H4 (cell line): ENCODE results near the gene EEF2. TPM values are rescaled to one million over a fixed set of nuclear protein-coding genes. Genes with fewer than 3 reads are reported as not detected.

Experiments
- DNase-seq: peaks from one replicate; pipeline ENCODE4 v3.0.0-alpha.2; 2015; ENCODE audit warnings: low spot score
- total RNA-seq: library from RNA; depleted of rRNA; stranded (reverse); fragments of >200 nt; shearing (Covaris generic); gene quantifications from 2 replicates; pipeline ENCODE4 v1.2.3, GENCODE V29; 2014

Gene EEF2
- total RNA-seq, 1 experiment from 2014 or later = 588 TPM

- DNase-seq = no peak
These were observed 717 bp downstream of the EEF2 start for GRCh38 chr19:3984584-3984907.

- DNase-seq = no peak
These were observed 1.2 kb downstream of the EEF2 start for GRCh38 chr19:3983936-3984583.

DNA sequence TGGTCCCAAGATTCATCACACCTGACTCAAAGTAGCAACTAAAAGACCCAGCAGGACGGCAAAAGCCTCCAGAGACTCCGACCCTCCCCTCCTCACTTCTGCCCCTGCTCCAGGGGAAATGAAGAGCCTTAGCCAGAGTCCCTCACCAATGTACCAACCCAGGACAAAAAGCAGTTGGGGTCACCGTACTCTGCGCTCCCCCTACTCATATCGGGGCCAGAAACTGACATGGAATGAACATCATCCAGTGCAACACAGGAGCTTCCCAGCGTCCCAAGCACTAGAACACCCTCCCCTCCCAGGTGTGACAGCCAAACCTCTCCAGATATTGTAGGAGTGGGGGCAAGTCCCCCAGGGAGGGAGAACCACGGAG is 1.7 kb downstream of the EEF2 start:
- no peak for DNase-seq

DNA sequence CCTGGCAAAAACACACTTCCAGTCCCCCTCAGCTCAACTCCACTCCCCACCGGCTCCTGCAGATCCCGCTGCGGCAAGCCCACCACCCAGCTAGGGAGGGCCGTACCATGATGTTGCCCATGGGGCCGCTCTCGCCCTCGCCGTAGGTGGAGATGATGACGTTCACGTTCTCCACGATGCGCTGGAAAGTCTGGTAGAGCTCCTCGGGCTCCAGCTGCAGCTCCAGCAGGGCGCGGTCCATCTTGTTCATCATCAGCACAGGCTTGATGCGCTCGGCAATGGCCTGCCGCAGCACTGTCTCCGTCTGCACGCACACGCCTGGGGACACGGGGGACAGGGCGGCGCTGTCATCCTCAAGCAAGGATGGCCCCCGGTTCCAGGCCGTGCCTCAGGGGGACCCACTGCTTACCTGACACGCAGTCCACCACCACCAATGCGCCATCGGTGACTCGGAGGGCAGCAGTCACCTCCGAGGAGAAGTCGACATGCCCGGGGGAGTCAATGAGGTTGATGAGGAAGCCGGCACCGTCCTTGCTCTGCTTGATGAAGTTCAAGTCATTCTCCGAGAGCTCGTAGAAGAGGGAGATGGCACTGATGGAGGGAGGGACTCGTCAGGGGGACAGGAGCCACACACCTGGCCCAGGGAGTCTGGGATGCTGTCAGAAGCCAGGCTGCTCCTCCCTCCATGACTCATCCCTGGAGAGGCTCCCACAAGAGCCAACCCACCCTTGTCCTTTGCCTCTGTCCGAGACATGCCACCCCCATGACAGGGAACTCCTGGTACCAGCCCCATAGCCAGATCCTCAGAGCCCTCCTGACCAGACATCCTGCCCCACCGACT is 2.3 kb downstream of the EEF2 start:
- DNase-seq = no peak

- DNase-seq = no peak
These were observed 3.3 kb downstream of the EEF2 start for GRCh38 chr19:3981736-3982681.

DNA sequence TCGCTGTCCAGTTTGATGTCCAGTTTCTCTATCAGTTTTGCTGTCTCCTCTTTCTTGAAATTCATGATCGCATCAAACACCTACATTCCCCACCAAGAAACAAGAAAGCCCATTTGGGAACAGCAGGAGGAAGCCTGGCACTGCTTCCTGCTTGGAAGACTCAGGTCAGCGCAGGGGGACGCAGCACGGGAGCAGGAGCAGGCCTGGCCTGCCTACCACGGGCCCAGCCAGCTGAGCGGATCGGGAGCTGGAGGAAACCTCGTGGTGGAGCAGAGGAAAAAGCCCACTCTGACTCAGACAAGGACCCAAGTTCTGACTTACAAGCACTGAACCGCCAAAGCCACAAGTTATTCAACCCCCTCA is 3.9 kb downstream of the EEF2 start:
- no peak for DNase-seq

GRCh38 chr19:3980353-3981251 is 4.7 kb downstream of the EEF2 start:
- no peak for DNase-seq

DNA sequence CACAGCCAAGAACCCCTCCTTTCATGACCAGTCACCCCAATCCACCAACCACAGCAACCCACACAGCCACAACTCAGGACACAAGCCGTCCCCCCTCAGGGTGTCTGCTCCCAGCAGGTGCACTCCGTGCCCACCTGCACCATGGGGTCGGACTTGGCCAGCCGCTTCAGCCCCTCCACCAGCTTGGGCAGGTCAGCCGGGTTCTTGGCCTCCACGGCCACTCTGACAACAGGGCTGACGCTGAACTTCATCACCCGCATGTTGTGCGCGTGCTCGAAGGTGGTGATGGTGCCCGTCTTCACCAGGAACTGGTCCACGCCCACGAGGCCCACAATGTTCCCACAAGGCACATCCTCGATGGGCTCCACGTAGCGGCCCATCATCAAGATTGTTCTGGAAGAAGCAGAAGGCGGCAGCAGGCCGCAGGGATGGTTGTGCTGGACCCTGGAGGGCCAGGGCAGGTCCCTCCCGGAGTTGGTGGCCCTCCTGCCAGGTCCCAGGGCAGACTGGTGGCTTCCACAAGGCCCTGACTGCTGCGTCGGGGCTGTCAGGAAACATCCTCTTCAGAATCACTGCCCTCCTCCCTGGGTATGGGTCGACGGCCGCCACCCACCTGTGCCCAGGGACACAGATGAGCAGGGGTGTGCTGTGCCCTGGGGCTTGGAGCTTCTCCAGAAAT is 5.5 kb downstream of the EEF2 start:
- no peak for DNase-seq

DNA sequence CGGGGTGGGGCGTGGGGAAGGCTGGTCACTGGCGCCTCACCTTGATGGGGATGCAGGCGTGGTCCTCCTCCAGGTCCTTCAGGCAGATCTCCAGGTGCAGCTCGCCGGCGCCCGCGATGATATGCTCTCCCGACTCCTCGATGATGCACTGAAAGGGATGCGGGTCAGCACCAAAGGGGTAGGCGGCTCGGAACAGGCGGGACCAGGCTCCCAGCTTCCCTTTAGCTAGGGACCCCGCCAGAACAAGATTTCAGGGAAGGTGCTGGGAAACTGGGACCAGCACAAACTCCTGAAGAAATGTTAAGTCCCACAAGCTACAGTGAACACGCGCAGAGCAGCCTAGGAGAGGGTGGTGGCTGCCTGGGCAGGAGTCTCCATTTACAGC is 6.0 kb downstream of the EEF2 start:
- DNase-seq = no peak

DNA sequence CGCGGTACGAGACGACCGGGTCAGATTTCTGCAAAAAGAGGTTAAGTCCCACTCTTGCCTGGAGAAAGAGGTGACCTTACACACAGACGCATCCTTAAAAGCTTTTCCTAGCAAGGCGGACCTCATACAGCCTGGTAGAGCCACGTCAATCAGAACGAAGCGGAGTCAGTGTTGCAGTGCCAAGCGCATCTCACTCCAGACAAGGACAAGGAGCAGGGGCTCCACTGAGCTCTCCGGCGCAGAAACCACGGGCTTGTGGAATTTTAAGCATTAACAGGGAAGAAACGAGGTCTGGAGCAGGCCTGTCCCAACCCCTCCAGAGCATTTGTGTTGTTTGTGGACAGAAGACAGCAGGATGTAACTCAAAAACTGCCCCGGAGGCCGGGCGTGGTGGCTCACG is 7.1 kb downstream of the EEF2 start:
- DNase-seq = no peak

GRCh38 chr19:3977242-3978143 is 7.8 kb downstream of the EEF2 start:
- no peak for DNase-seq

DNA sequence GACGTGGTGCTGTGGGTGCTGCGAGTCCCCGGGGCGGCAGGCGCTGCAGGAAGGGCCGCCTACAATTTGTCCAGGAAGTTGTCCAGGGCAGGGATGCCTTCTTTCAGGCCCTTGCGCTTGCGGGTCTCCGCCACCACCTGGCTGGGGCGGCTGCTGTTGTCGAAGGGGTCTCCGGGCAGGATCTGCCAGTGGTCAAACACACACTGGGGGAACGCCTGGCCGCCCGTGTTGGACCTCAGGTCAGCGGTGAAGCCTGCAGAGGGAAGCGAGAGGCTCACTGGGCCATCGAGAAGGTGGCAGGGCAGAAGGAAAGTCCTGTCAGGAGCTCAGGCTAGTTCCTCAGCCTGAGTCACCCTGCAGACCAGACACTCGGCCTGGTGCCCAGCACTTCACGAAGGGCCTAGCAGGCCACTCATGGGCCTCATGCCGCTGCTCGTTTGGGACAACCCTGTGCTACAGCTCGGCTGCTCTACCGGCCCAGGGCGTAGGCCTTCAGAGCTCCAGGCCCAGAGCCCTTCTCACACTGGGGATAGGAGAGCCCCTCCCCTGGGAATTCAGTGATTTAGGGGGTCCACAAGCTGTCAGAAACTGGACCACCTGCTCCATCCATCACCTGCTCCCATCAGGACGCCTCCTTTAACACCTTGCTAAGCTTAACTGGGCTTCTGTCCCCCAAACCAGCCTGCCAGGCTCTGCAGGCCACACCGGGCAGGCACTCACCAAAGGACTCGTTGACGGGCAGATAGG is 8.6 kb downstream of the EEF2 start:
- DNase-seq = no peak

GRCh38 chr19:3975637-3976087 is 9.6 kb downstream of the EEF2 start:
- no peak for DNase-seq

- DNase-seq = no peak
These were observed 10.1 kb downstream of the EEF2 start for GRCh38 chr19:3975144-3975543.

- DNase-seq = peak; percentile 96
These were observed 14.3 kb downstream of the EEF2 start, which contains the start of gene DAPK3 for GRCh38 chr19:3970808-3971598. Gene DAPK3, minus strand, starts transcription at chr19:3971099. Its CDS starts 1,364 bp downstream, at chr19:3969735.

GRCh38 chr19:3970313-3970807 is 14.9 kb downstream of the EEF2 start:
- no peak for DNase-seq

DNA sequence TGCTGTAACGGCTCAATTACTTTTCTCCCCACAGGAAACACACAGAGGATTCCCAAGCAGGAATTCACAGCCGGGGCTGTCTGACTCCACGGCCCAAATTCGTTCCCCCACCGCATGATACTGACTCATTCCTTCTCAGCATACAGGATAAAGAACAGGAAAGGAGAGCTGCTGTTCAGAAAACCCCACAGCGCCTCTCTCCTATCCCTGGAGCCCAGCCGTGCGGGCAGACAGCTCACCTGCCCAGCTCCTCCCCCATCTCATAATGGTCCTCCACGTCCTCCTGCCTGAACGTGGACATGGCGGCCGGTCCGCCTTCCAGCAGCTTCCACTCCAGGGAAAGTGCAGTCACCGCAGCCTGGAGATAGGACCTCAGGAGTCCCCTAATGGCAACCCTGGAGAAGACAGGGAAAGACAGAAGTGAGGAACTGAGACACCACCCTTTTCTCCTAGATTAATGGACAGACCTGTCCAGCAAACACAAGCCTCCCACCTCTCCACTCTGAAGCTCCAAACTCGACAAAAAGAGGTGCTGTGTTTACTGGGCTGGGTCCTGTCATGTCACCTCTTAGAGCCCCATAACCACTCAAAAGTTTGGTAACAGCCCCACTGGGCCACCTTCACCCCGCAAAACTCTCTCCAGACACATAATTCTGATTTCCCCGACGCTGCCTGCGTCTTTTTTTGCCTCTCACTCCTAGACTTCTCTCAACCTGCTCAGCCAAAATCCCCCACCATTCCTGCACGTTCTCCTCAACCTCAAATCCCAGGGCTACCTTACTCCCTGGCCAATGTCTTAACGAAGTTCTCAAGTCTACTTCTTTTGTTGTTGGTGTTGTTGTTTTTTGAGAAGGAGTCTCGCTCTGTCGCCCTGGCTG is 15.6 kb downstream of the EEF2 start:
- peak; percentile 59 for DNase-seq
